Measurements from ENCODE around the gene CDH18. TPM values are rescaled to one million over a fixed set of nuclear protein-coding genes. Genes with fewer than 3 reads are reported as not detected.
"Not testable (repeated sequence)": the region's sequence is repeated elsewhere in the genome, so short reads cannot be mapped to it uniquely, and the experiment has no call there.

CDH18 gene
- total RNA-seq, 1 donor from 2014 or later: not detected

- no peak overlapping the region for H3K27ac Mint-ChIP-seq
- H3K4me1 Mint-ChIP-seq: no peaks in the 10 kb centered on the region
- H3K36me3 Mint-ChIP-seq (ENCODE audit: low read depth): no peaks in the 10 kb centered on the region
- H3K4me3 Mint-ChIP-seq: no peak overlapping the region
- no peak for DNase-seq
- H3K27me3 Mint-ChIP-seq: no peaks in the 10 kb centered on the region
- H3K9me3 Mint-ChIP-seq: peaks cover 7% of the 10 kb centered on the region
- intact Hi-C loops (cut with micrococcal nuclease): no loop called here
Measured at GRCh38 chr5:19865336-19866089, 122.5 kb downstream of the CDH18 start.

GRCh38 chr5:19862711-19863110 lies 125.3 kb downstream of the CDH18 start:
- Mint-ChIP-seq H3K4me1 (no peaks in the 10 kb centered on the region), H3K9me3 (peaks cover 7% of the 10 kb centered on the region), H3K36me3 (ENCODE audit: low read depth) (no peaks in the 10 kb centered on the region), H3K27me3 (no peaks in the 10 kb centered on the region), H3K4me3 (no peak overlapping the region), H3K27ac (no peak overlapping the region)
- intact Hi-C loops (cut with micrococcal nuclease): no loop called here
- DNase-seq: no peak

GRCh38 chr5:19859020-19859419 lies 129.0 kb downstream of the CDH18 start:
- H3K9me3 Mint-ChIP-seq: peaks cover 7% of the 10 kb centered on the region
- H3K4me1 Mint-ChIP-seq: no peaks in the 10 kb centered on the region
- no peak for DNase-seq
- intact Hi-C loops (cut with micrococcal nuclease): no loop called here
- no peak overlapping the region for H3K27ac Mint-ChIP-seq
- no peaks in the 10 kb centered on the region for H3K27me3 Mint-ChIP-seq
- H3K4me3 Mint-ChIP-seq: no peak overlapping the region
- no peaks in the 10 kb centered on the region for H3K36me3 Mint-ChIP-seq (ENCODE audit: low read depth)

GRCh38 chr5:19855931-19856330 lies 132.1 kb downstream of the CDH18 start:
- no peaks in the 10 kb centered on the region for H3K36me3 Mint-ChIP-seq (ENCODE audit: low read depth)
- intact Hi-C loops (cut with micrococcal nuclease): no loop called here
- H3K27me3 Mint-ChIP-seq: no peaks in the 10 kb centered on the region
- H3K9me3 Mint-ChIP-seq: no peaks in the 10 kb centered on the region
- H3K4me3 Mint-ChIP-seq: no peak overlapping the region
- H3K27ac Mint-ChIP-seq: no peak overlapping the region
- DNase-seq: no peak
- no peaks in the 10 kb centered on the region for H3K4me1 Mint-ChIP-seq

GRCh38 chr5:19855453-19855852 lies 132.5 kb downstream of the CDH18 start:
- no peak overlapping the region for H3K27ac Mint-ChIP-seq
- intact Hi-C loops (cut with micrococcal nuclease): no loop called here
- no peaks in the 10 kb centered on the region for H3K27me3 Mint-ChIP-seq

GRCh38 chr5:19855031-19855430 lies 133.0 kb downstream of the CDH18 start:
- Mint-ChIP-seq H3K4me3 (no peak overlapping the region), H3K27ac (no peak overlapping the region), H3K36me3 (ENCODE audit: low read depth) (no peaks in the 10 kb centered on the region), H3K27me3 (no peaks in the 10 kb centered on the region), H3K4me1 (no peaks in the 10 kb centered on the region), H3K9me3 (no peaks in the 10 kb centered on the region)
- intact Hi-C loops (cut with micrococcal nuclease): no loop called here
- no peak for DNase-seq

More at GRCh38 chr5:19855453-19855852, 132.5 kb downstream of the CDH18 start:
- no peaks in the 10 kb centered on the region for H3K9me3 Mint-ChIP-seq
- no peaks in the 10 kb centered on the region for H3K4me1 Mint-ChIP-seq
- H3K4me3 Mint-ChIP-seq: no peak overlapping the region
- H3K36me3 Mint-ChIP-seq (ENCODE audit: low read depth): no peaks in the 10 kb centered on the region
- no peak for DNase-seq

- Mint-ChIP-seq H3K4me1 (no peaks in the 10 kb centered on the region), H3K9me3 (no peaks in the 10 kb centered on the region), H3K4me3 (no peak overlapping the region), H3K36me3 (ENCODE audit: low read depth) (no peaks in the 10 kb centered on the region), H3K27me3 (no peaks in the 10 kb centered on the region), H3K27ac (no peak overlapping the region)
- intact Hi-C loops (cut with micrococcal nuclease): no loop called here
- no peak for DNase-seq
Measured at GRCh38 chr5:19853616-19854240, 134.3 kb downstream of the CDH18 start.

- H3K36me3 Mint-ChIP-seq (ENCODE audit: low read depth): no peaks in the 10 kb centered on the region
- no peak for DNase-seq
- no peak overlapping the region for H3K27ac Mint-ChIP-seq
- H3K27me3 Mint-ChIP-seq: no peaks in the 10 kb centered on the region
- no peaks in the 10 kb centered on the region for H3K4me1 Mint-ChIP-seq
- H3K9me3 Mint-ChIP-seq: peaks cover 11% of the 10 kb centered on the region
- intact Hi-C loops (cut with micrococcal nuclease): no loop called here
- no peak overlapping the region for H3K4me3 Mint-ChIP-seq
Measured at GRCh38 chr5:19837536-19838174, 150.3 kb downstream of the CDH18 start.

GRCh38 chr5:19835442-19835841 lies 152.6 kb downstream of the CDH18 start:
- H3K27ac Mint-ChIP-seq: no peak overlapping the region
- no peaks in the 10 kb centered on the region for H3K36me3 Mint-ChIP-seq (ENCODE audit: low read depth)
- intact Hi-C loops (cut with micrococcal nuclease): no loop called here
- peaks cover 13% of the 10 kb centered on the region for H3K9me3 Mint-ChIP-seq
- no peak overlapping the region for H3K4me3 Mint-ChIP-seq
- no peaks in the 10 kb centered on the region for H3K4me1 Mint-ChIP-seq
- no peaks in the 10 kb centered on the region for H3K27me3 Mint-ChIP-seq
- DNase-seq: no peak

GRCh38 chr5:19812720-19813119 lies 175.3 kb downstream of the CDH18 start:
- intact Hi-C loops (cut with micrococcal nuclease); DNase-seq; H3K4me3 Mint-ChIP-seq; H3K4me1 Mint-ChIP-seq; H3K27me3 Mint-ChIP-seq; H3K36me3 Mint-ChIP-seq (ENCODE audit: low read depth); H3K27ac Mint-ChIP-seq: not testable (repeated sequence)
- peaks cover 11% of the 10 kb centered on the region for H3K9me3 Mint-ChIP-seq

- no peak overlapping the region for H3K27ac Mint-ChIP-seq
- intact Hi-C loops (cut with micrococcal nuclease): no loop called here
- no peaks in the 10 kb centered on the region for H3K36me3 Mint-ChIP-seq (ENCODE audit: low read depth)
- no peaks in the 10 kb centered on the region for H3K4me1 Mint-ChIP-seq
- no peak overlapping the region for H3K4me3 Mint-ChIP-seq
- peaks cover 13% of the 10 kb centered on the region for H3K9me3 Mint-ChIP-seq
- no peaks in the 10 kb centered on the region for H3K27me3 Mint-ChIP-seq
- DNase-seq: no peak
Measured at GRCh38 chr5:19806756-19807155, 181.2 kb downstream of the CDH18 start.

GRCh38 chr5:19802686-19803085 lies 185.3 kb downstream of the CDH18 start:
- Mint-ChIP-seq H3K27ac (no peak overlapping the region), H3K36me3 (ENCODE audit: low read depth) (no peaks in the 10 kb centered on the region), H3K4me1 (no peaks in the 10 kb centered on the region), H3K27me3 (no peaks in the 10 kb centered on the region), H3K4me3 (no peak overlapping the region), H3K9me3 (peaks cover 3% of the 10 kb centered on the region)
- no peak for DNase-seq
- intact Hi-C loops (cut with micrococcal nuclease): no loop called here

- H3K27me3 Mint-ChIP-seq: no peaks in the 10 kb centered on the region
- H3K27ac Mint-ChIP-seq: no peak overlapping the region
- no peak overlapping the region for H3K4me3 Mint-ChIP-seq
- peaks cover 4% of the 10 kb centered on the region for H3K9me3 Mint-ChIP-seq
- H3K36me3 Mint-ChIP-seq (ENCODE audit: low read depth): no peaks in the 10 kb centered on the region
- intact Hi-C loops (cut with micrococcal nuclease): no loop called here
- no peaks in the 10 kb centered on the region for H3K4me1 Mint-ChIP-seq
- DNase-seq: no peak
Measured at GRCh38 chr5:19795218-19795617, 192.8 kb downstream of the CDH18 start.

GRCh38 chr5:19790829-19791466 lies 197.1 kb downstream of the CDH18 start:
- Mint-ChIP-seq H3K27me3 (no peaks in the 10 kb centered on the region), H3K4me3 (no peak overlapping the region), H3K4me1 (no peaks in the 10 kb centered on the region), H3K27ac (no peak overlapping the region), H3K9me3 (peaks cover 7% of the 10 kb centered on the region), H3K36me3 (ENCODE audit: low read depth) (no peaks in the 10 kb centered on the region)
- intact Hi-C loops (cut with micrococcal nuclease): no loop called here
- no peak for DNase-seq

All from activated CD4-positive, alpha-beta T cell treated with anti-CD3 and anti-CD28 coated beads, Interleukin-2, amount 10 ng/mL, durations not matched to agents 24 days and 14 days (primary cell).